H1 (cell line): ENCODE measurements around the gene E2F1. TPM values are rescaled to one million over a fixed set of nuclear protein-coding genes. Genes with fewer than 3 reads are reported as not detected.

Source experiments
- ATF2 ChIP-seq: IDR thresholded peaks from 2 replicates; pipeline ENCODE4 v1.6.1; 2012; ENCODE audit warnings: low read length, inconsistent platforms
- FOSL1 ChIP-seq: IDR thresholded peaks from 2 replicates; pipeline ENCODE4 v1.6.1; 2011; ENCODE audit warnings: mild to moderate bottlenecking, low read depth, low read length, moderate library complexity; ENCODE audit not compliant: insufficient read depth
- SIRT6 ChIP-seq: IDR thresholded peaks from one replicate; pipeline ENCODE4 v1.7.1; 2012; ENCODE audit warnings: low read length, inconsistent platforms
- SUZ12 ChIP-seq: fragments of 200-600 bp; sonication (generic); IDR thresholded peaks from 2 replicates; pipeline ENCODE4 v1.6.1; 2012; ENCODE audit warnings: mild to moderate bottlenecking, inconsistent platforms, low read length, moderate library complexity, mixed read lengths
- polyA plus RNA-seq, 7 experiments: library from polyadenylated mRNA; depleted of rRNA in 3 of 7; stranded (reverse) in 5 of 7; unstranded in 2 of 7; fragments of >200 nt in 5 of 7; fragments of 200-250 nt in 2 of 7; gene quantifications; 1 replicate in 5 of 7; 2 replicates in 1 of 7; 4 replicates in 1 of 7; pipeline versions ENCODE4 v1.2.1 to v1.2.3, GENCODE V29; 2011 to 2013; ENCODE audit warnings: missing spikeins in 2 of 7, mixed read lengths in 2 of 7
- total RNA-seq: library from RNA; stranded (reverse); fragmentation: NEBNext Ultra II Directional; extraction: Animal tissue kit (Norgen Biotek cat#: 25700); gene quantifications from 2 replicates; pipeline ENCODE4 v1.2.1, GENCODE V29; 2021

Gene E2F1
- total and polyA plus RNA-seq, 2 of the 8 experiments (the other 6 are each of a cell fraction or from before 2014, with no cell fraction given): 33.4 to 35.8 TPM

- TF ChIP-seq ATF2: no peak
- TF ChIP-seq SIRT6: no peak
- TF ChIP-seq FOSL1: no peak
- TF ChIP-seq SUZ12: no peak
Observed at GRCh38 chr20:33655164-33655563, 31.0 kb downstream of the E2F1 start (continued).
